ELF-1 (cell line): Measurements from ENCODE around the gene RDH14.

Experiments used
- DNase-seq: peaks from one replicate; pipeline ENCODE4 v3.0.0-alpha.2; 2016; ENCODE audit warnings: low read depth, low spot score

RDH14 gene

DNA sequence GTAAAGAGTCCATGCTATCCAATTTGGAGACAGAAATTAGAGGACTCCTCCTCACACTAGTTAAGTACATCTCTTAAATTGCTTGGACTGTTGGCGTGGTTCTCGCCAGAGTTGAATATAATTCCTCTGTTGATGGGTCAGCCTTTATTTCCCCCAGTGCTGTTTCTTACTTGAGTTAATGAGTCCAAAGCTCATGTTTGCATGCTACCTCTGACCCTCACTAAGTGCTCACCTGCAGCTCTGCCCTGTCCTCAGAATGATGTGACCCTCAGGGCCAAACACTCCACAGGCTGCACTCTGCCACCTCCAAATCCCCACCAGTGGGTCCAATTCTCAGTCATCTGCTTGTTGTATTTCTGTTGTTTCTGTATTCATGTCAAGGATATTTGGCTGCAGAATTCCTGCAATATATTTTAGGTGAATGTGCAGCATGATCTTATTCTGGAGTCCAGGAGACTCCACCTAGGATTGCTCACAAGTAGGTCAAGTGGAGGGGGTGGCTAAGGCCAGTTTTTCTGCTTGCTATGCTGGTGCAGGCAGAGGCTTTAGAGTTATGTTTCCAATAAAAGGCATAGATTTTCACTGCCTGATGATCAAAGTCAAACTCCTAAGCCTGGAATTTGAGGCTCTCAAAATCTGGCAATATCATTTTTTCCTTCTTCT is 37.8 kb downstream of the RDH14 start:
- DNase-seq: no peak

DNA sequence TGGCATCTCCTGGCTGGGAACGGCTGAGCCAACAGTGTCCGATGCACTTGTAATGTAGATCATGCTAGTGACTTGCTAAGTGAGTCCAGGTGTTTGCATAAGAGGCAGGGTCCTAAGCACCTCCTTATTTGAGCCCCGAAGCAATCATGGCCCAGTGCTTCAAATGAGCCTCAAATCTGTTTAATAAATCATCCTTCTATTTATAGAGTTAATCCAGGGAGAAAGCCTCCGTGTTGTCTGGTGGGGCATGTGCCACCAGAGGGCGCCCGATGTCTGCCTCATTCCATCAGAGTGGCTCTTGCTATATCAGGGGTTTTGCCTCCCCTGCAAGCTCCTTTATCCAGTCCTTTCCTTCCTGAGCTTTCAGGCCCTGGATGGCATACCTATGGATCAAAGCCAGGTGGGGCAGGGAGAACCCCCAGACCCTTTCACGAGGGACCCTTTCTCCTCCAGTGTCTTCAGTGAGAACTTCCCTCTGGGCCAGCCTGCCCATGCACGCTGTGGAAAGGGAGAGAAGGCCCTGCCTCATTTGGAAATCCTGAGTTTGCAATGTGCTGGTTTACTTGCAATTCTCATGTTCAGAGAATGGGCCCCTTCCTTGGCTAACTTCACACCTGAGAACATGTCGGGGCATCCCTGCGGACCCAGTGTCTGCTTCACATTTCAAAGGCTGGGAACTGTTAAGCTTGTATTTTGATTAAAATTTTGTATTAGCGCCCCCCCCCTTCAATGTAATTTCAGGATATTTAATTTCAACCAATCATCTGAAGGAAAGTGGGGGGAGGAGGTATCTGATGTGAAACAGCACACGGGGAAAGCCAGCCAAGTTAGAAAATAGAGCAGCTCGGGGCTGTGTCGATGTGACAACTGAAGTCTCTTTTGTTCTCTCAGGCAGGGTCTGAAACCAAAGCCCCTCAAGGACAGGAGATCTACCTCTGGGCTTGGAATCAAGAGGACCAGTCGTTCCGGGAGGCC is 39.7 kb downstream of the RDH14 start:
- DNase-seq: peak; percentile 86

- DNase-seq: no peak
Observed at GRCh38 chr2:18519914-18520450, 40.5 kb downstream of the RDH14 start.

- no peak for DNase-seq
Observed at GRCh38 chr2:18518116-18519111, 42.0 kb downstream of the RDH14 start.

- no peak for DNase-seq
Observed at GRCh38 chr2:18517386-18517785, 43.1 kb downstream of the RDH14 start.

DNA sequence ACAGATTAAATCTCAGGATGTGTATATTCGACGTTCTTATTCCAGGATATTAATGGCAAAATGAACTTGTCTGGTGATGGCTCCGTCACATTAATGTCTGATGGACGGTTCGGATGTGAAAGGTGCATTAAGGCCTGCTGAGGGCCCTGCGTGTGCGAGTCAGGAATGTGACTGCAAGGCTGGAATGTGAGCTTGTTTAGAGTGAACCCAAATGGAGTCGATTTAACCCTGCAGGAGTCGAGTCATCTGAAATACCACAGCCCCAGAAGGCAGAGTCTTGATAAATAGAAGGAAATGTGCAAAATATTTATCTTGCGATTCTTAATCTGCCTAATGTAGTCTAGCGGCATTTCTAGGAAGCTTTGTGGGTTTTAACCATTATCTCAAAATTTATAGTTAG is 44.3 kb downstream of the RDH14 start:
- peak; percentile 50 for DNase-seq

DNA sequence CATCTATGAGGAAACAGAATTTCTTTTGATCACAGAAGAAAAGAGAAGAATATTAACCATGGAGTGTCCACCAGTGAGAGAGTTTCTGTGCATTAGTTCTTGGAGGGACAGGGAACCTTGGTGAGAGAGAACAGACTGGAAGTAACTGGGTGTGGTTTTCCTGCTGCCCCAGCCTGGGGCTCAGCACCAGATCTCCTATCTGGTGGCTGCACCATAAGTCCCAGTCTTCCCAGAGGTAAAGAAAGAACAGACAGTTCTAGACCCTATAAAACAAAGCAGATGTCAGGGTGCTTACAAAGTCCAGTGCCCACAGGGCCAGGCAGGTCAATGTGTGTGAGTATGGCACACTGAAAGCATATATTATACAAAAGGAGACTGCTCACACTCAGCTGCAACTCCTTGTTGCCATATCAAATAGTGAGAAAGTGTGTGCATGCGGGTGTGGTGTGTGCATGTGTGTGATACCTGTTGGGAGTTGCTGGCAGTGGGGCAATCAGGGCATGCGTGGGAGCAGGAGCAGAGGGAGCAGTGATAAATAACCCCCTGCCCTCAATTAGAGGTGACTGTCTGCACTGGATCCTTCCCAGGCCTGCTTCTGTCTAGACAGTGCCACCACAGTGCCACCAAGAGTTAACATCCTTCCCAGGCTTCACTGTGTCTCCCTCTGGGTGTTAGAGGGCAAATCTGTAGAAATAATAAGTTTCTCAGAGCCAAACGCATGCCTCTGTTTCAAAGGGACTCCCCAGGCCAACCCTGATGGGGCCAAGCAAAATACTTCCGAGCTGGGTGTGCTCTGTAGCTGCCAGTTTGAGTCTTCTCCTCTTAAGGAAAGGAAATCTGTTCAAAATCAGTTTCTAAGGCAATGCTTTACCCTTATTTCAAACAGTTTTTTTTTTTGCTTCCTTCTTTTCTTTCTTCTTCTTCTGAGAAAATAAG is 45.7 kb downstream of the RDH14 start:
- no peak for DNase-seq

- DNase-seq: no peak
Observed at GRCh38 chr2:18510775-18511174, 49.7 kb downstream of the RDH14 start.

- no peak for DNase-seq
Observed at GRCh38 chr2:18506883-18507509, 53.5 kb downstream of the RDH14 start.

DNA sequence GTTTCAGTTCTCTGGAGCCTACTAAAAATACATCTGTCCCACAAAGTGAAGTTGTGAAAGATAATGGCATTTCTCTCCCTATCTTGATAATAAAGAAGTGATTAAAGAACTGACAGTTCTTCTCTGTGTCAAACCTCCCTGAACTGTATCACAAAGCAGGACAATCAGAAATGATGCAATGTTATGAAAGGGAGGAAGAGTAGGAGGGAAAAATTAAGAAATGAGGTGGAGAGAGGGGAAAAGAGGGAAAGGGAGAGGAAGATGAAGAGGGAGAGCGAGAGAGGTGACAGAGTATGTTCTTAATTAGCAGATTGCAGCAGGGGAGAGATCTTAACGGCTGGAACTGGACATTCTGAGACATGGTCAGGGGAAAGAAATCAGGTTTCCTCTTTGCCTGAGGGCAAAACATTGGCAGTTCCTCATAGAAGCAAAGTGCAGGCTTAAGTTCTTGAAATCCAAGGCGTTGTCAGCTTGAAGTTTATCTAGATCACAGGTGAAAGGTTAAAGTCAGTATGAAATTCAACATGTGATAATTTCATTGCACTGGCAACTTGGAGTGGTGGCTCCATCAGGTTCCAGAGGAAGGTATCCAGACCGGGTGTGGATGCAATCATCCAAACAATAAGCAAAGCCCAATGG is 54.6 kb downstream of the RDH14 start:
- DNase-seq: no peak
